Daoy (cell line): ENCODE data around the gene USH2A. TPM values are rescaled to one million over a fixed set of nuclear protein-coding genes. Genes with fewer than 3 reads are reported as not detected.
A peak's percentile ranks its signal among the peaks of the same experiment; 100 is the strongest.

Source experiments
- DNase-seq: peaks from one replicate; pipeline ENCODE4 v3.0.0-alpha.2; 2015; ENCODE audit warnings: low read depth
- total RNA-seq: library from RNA; depleted of rRNA; stranded (reverse); fragments of >200 nt; shearing (Covaris generic); gene quantifications from 2 replicates; pipeline ENCODE4 v1.2.3, GENCODE V29; 2014

The USH2A gene
- total RNA-seq, 1 experiment from 2014 or later = under 0.01 TPM

DNA sequence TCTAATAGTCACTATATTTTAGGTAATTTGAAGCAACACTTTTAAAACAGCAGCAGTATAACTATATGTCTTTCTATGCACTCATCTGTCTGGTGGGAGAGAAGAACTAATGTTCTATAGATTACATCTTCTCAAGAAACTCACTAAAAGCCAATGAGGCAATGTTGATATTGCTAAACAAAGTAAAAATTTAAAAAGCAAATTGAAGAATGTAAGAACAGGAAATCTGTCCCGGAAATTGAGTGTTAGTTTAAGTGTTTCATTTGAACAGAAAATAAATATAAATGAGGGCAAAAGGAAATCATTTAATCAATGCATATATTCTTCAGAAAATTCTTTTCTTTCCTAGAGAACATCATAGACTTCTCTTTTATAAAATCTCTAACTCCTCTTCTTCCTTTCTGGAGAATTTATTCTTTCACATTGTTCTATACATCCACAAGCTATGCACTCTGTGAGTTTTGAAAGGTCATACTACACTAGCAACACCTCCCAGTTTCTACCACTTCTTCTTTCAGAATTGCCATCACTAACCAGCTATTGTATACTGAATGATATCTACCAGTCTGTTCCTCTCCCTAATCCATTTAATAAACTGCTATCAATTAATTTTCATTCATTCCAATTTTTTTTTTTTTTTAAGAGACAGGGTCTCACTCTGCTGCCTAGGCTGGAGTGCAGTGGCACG lies 153.0 kb downstream of the USH2A start:
- DNase-seq = no peak

DNA sequence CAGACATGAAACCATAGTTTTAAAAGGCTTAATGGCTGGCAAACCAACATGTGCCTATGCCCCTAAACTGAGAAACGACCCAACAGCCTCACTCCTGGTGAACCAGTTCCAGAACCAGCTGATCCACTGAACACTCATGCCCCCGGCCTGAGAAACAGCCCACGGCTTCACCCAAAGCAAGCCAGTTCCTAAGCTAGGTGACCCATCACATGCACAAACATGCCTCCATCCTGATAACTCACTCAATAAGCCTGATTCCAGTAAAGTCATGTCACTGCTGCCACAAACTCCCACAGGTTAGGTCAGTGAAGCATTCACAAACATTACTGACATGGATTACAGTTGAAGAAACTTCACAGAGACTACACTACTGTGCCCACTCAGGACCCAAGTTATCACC lies 161.6 kb downstream of the USH2A start:
- no peak for DNase-seq

DNA sequence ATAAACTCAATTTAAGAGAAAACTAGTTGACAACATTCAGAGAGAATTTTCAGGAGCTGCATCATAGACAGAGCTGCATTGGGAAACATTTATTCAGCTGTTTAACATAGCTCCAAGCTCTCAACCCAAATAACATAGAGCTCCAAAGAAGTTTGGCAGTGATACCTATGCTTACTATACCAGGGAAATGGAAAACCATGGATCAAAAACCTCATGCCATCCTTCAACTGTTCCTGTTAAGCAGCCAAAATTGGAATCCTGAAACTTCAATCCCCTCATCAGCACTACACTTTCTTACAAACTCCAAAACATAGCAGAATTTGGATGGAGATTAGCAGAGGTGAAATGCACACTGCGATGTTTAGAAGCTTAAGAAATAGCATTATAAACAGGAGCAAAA lies 164.4 kb downstream of the USH2A start:
- DNase-seq = no peak

DNA sequence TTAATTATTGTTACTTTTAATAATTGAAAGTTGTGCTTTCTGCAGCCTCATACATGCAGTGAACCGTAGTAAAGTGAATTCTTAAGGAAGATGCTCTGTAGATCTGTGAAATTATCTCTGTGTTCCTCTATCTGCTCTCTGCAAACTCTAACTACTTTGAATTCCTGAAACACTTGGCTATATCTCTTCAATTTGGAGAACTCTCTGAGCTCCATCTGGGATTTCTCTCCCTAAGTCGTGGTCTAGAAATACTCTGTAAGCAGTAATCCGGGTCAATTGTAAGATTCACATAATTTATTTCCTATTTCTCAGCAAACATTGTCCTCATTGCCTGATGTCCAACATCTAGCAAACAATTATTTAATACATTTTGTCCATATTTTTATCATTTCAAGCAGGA lies 164.9 kb downstream of the USH2A start:
- no peak for DNase-seq

DNA sequence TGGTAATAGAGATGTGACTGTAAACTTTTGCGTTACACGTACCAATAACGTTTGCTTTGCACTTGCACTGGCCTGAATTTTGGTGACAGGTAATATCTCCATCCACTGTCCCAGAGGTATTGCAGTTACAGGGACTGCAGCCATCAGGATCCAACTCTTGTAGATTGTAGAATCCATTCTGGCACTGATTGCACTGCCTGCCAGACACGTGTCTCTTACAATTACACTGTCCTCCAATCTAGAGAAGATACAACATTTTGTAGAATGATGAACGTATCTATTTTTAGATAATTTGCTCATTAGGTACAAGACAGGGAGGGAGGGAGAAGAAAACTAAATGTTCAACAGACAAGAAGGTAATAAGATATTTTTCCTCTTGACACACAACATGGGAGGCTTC lies 172.4 kb downstream of the USH2A start:
- DNase-seq = no peak

DNA sequence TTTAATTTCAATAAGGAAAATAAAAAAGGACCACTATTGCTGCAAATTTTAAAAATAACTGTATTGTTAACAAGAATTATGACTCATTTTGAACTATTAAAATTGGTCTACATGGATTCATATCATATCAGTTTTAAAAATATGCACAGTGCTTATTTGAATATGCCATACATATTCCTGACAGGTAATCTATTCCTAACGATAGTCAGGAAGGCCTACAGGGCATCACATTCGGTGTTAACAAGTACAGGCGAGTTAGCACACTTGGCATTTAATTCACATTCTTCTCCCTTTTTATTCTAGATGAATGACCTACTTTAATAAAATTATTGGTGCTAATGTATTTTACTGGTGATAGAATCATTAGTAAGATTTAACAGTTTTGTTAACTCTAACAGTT lies 174.6 kb downstream of the USH2A start:
- no peak for DNase-seq

DNA sequence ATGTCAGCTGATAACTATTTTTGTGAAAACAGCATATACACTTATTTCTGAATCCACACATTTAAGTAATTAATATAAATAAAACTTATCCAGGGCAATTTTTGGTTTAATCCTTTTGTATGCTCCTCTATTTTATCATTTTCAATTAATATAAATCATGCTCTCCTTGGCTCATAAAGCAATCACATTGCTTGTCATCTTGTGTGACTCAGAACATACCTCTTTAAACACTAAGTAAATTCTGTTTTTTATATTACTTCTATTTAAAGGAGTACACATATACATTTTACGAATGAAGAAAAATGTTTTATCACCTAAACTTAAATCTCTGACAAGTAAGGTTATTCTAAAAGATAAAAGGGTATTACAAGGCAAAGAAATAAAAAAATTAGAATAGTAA lies 175.3 kb downstream of the USH2A start:
- DNase-seq = no peak

DNA sequence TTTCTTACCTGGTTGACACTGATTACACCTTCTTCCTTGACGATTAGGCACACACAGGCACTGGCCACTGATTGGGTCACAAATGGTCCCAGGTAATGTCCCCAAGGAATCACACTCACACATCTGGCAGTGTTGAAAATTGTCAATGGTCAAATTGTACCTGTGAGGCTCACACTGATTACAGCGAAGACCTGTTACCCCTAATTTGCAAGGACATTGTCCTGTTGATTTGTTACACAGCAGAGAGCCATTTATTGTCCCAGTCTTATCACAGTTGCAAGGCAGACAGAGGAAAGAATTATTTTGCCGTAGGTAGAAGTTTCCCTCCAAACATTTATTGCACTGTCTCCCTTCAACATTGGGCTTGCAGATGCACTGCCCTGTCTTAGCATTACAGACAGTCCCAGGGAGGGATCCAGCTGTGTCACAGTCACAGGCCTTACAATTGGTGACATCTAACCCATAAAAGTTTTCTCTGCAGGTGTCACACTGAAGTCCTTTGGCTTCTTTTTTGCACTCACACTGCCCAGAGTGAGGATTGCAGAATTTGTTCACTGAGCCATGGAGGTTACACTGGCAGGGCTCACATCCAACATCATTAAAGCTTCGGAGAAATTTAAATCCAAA lies 176.6 kb downstream of the USH2A start:
- no peak for DNase-seq

DNA sequence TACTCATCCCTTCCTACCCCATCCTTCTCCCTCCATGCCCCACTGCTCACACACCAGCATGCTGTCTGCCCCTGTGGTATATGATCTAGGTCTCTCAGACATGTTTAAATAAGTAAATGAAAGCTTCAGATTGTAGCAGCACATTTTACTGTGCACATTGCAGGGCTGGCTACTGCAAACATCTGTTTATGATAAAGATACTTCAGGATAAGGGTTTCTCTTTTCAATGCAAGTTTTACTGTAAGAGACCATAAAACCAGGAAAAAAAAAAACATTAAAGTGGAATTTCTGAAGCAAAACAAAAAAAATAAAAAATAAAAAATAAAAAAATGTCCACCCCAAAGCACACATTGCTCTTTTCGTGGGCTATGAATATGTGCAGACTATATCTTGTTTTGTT lies 184.4 kb downstream of the USH2A start:
- no peak for DNase-seq

DNA sequence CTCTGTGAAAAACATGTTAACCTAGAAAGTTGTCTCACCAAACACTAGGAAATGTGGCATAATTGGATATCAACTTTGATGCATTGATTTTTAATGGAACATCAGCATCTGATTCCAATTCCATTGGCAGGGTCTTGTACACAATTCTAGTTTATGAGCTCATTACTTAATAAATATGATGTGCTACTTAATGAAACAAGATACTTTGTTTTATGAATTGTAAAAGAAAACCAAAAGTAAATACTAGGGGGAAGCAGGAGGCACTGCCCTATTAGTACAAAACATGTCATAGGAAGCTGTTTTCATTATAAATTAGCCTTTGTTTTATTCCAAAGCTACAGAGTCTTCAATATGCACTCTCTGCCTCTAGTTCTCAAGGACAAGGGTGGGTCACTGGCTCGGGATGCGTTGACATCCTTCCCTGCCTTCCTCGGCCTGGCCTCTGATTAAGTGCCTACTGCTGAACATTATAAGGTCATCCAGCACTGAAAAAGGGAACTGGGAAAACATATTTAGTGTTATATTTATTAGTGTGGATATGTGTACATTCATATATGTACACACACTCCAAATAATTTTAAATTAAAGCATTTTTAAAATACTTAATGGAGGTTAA lies 185.2 kb downstream of the USH2A start:
- no peak for DNase-seq

DNA sequence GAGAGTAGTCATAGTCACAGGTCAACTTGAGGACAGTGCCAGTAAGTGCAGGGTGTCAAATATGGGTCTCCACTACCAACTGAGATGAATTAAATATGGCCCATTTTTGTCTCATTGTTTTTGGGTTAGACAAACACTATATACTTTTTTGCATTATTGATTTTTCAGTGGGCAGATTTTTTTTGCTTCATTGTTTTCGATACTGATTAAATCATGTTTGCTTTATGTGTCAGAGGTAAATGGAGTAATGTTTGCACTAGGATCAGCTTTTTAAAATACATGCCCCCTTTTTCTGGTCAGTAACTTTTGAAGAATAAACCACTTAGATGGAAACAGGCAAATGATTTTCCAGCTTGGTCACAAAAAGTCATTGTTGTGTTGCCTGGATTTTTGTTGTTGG lies 199.0 kb downstream of the USH2A start:
- DNase-seq = no peak

DNA sequence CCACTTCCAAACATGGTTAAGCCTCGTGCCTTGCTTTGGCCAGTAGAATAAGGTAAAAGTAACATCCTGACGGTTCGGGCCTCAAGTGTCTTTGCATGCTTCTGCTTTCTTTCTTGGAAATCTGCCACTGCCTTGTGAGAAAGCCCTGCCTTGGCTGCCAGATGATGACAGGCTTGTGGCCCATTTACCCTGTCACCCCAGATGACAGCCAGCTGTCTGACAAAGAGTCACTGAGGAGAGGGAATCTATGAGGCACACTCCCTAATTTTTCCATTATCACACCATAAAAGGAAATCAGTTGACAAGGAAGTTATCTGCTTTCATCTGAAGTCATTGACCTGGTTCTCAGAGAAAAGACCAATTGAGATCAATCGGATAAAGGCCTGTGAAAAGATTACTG lies 199.8 kb downstream of the USH2A start:
- no peak for DNase-seq

DNA sequence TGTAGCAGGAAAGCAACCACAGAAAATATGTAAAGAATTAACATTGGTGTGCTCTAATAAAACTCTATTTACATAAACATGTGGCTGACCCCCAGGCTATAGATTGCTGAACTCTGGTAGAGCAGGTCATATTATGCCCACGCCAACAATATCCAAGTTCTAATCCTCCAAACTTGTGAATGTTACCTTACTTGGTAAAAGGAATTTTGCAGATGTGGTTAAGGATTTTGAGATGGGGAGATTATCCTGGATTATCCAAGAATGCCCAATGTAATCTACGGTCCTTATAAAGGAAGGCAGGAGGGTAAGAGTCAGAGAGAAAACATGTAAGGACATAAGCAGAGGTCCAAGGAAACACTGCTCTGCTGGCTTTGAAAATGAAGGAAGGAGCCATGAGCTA lies 201.0 kb downstream of the USH2A start:
- no peak for DNase-seq

DNA sequence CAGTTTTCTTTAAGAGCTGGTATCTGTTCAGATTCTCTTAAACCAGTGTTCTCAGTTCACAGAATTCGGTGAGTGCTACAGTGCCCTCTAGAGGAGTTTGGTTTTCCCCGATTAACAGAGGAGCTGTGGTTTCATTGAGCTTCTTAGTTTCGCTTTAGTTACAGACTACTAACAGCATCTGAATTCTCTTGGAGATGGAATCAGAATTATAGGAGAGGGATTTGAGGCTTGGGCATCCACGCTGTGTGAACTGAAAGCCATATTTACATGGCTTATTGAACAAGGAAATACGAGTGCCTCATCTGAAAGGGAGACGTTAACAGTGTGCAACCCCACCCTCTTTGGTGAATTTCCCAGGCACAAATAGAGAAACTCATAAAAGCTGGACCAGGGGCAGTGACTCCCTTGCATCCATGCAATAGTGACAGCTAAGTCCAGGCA lies 202.0 kb downstream of the USH2A start:
- DNase-seq = peak; percentile 61

DNA sequence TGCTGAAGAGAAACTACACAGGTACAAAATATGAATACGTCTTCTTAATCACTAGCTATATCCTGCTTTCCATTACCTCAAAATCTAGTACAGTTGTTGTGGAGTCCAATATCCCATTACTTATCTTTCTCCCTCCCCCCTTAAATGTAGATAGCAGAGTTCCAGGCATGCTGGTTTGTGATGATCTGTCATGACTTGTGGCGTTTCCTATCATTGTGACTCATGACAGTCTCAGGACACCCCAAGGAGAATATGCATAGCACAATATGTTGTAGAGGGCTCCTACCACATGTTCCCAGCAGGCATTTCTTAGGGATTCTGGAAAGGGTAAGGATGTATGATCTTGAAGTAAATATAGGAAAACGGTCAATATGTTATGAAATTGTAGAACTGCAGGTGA lies 206.9 kb downstream of the USH2A start:
- DNase-seq = peak; percentile 6

DNA sequence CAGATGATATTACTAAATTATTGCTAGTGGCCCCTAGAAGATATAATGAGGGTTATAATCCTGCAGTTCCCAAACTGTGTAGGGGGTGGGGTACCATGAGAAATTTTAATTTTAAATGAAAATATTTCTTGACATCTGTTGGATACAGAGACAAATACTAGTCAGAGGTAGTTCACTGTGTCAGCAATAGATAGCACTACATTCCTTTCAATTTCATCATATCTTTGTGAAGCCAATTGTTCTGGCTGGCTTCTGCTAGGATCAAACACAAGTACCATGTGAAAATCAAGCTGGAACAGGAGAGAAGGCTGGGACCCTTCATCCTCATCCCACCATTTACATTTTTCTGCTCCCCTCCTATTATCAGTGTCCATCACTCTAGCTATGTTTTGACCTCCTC lies 208.1 kb downstream of the USH2A start:
- DNase-seq = no peak

DNA sequence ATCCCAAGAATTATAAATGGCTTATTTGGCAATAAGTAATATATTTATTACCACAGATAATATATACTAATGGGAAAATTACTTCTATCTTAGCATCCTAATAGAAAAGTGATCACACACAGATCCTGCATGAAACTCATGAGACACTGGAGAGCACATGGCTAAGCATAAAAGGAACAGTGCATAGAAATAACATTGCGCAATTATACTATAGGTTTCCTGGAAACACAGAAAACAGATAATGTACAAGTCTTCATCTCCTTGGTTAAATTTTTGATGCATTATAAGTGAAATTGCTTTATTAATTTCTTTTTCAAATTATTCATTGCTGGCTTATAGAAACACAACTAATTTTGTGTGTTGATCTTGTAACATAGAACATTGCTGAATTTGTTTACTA lies 210.4 kb downstream of the USH2A start:
- no peak for DNase-seq

DNA sequence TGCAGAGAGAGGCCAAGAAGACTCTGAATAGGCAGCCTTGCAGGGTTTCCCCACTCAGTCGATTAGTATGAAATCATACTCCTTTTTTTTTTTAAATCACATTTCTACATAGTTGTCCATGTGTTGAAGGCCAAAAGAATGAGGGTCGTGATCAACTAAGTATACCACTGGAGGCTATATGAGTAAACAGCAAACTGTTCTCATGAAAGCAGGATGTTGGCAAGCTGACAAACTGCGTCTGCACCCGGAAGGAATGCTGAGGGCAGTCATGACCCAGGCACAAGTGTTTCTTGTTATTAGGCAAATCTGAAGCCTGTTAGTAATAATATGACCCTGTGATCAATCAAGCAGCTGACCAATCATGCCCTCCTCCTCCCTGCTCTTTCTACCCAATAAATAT lies 213.2 kb downstream of the USH2A start:
- DNase-seq = no peak

DNA sequence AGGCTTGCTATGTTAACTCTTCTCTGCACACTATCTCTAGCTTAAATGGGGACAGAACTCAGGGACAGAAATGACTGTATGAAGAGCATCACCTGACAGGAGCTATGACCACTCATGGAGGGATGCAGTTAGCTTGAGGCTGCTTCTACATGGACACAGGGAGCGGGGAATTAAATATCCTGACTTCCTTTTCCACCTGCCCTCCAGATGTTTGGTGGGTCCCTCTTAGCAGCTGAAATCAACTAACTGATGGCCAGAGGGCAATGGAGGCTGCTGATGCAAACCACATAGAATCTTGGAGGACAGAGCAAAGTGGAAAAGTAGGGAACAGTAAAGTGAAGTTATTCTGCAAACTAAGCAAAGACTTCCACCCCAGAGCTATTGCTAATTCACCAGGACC lies 214.1 kb downstream of the USH2A start:
- no peak for DNase-seq

DNA sequence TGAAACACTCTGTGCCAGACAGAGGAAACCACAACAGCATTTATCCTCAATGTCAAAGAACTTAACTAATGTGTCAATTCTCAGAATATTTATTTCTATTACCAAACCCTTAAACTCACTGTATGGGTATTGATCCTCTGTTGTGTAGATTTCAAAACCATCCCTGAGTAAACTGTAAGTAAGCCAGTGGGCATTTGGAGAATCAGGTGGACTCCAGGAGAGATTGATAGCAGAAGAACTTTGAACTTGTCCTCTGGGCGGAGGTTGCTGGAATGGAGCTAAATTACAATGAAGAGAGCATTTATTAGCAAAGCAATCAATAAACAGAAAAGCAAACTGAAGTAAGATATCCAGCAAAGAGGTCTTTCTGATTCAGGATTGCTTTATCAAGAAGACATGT lies 216.1 kb downstream of the USH2A start:
- no peak for DNase-seq

DNA sequence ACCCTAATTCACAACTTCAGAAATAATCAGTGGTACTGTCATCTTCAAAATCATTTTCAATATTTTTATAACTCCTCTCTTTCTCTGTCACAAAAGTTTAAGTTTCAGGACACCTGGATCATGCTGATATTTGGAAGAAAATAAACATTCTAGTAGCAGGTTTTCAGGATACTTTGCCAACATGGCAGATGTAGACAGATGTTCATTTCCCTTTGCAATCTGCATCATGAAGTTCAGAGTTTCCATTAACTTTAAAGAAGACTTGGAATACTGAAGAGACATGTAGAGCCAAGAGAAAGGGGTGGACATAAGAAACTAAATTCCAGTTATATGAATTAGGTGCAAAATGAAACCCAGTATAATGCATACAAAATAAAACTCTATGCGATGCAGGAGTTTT lies 218.1 kb downstream of the USH2A start:
- no peak for DNase-seq

DNA sequence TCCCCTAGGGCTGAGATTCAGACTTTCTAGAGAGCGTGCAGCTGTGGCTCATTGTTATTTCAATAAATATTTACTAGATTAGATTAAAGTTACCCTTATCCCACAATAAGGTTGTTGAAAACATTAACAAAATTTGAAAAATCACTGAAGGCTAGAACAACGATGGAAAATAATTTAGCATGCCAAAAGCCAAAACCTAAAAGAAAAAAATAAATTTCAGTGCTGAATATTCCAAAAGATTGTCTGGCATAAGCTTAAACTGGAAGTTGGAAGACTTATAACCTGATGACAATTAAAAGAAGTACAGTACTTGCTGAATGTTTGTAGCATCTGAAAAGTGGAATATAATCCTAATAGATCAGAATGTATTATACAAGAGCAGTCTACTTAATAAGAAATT lies 221.3 kb downstream of the USH2A start:
- DNase-seq = no peak

DNA sequence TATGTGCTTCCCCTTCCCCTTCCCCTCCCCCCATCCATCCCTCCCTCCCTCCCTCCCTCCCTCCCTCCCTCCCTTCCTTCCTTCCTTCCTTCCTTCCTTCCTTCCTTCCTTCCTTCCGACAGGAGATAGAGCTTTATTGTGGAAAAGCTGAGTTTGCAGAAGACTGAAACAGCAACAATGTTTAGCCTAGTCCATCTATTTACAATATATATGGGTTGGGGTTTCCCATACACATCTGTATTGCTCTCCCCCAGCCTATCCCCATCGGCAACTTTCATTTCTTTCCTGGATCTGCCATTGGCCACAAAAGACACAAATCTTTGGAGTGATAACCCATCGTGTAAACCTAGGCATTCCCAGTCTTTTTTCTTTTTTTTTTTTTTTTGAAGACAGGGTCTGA lies 222.3 kb downstream of the USH2A start:
- no peak for DNase-seq

DNA sequence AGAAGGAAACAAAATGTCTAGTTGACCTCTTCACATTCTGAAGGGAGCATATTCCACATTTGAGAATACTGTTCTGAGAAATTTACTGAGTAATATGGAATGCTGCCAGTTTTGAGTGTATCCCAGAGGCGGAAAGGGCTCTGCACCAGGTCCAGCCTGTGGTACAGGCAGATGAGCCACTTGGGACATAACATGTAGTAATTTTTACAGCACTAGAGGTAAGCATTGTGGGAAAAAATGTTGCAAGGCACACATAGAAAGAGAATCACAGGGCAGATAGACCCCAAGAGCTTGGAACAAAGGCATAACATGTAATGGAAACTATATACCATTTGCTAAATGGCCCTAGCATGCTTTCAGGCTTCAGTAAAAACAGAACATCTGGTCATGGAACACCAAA lies 228.5 kb downstream of the USH2A start:
- DNase-seq = no peak
